ENCODE measurements around the gene XPC.

DNA sequence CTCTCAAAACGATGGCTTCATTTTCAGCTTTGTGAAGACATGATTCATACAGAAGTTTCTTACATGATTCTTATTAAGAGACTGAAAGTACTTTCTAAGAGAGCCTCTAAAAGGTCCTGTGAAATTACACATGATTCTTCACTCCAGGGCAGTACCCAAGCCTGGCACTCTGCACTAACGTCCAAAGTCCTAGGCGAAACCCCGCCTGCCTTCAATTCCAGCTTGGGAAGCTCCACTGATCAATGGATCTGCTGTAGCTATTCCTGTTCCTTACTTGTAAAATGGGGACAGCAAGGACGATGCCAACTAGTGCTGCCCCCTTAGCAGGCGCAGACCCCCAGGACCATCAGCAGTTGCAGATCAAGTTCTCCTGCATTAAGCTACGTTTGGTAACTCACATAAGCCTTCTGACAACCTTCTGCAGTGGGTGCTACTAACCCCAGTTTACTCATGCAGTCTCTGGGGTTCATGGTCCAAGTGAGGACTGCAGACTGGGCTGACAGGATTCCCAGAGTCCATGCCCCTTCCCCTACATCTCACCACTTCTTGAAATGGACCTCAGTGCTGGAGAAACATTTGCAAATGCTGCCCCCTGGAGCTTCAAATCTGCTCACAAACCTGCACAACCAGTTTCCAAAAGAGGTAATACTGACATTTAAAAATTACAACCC, 64.3 kb downstream of the XPC start:
- TF ChIP-seq, protein P1, sequence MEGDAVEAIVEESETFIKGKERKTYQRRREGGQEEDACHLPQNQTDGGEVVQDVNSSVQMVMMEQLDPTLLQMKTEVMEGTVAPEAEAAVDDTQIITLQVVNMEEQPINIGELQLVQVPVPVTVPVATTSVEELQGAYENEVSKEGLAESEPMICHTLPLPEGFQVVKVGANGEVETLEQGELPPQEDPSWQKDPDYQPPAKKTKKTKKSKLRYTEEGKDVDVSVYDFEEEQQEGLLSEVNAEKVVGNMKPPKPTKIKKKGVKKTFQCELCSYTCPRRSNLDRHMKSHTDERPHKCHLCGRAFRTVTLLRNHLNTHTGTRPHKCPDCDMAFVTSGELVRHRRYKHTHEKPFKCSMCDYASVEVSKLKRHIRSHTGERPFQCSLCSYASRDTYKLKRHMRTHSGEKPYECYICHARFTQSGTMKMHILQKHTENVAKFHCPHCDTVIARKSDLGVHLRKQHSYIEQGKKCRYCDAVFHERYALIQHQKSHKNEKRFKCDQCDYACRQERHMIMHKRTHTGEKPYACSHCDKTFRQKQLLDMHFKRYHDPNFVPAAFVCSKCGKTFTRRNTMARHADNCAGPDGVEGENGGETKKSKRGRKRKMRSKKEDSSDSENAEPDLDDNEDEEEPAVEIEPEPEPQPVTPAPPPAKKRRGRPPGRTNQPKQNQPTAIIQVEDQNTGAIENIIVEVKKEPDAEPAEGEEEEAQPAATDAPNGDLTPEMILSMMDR (conservative IDR thresholded peaks at IDR 0.05; ENCODE audit: low read depth, low read length) = peak; percentile 48
- no peak for TF ChIP-seq EZH2 (IDR thresholded peaks at IDR 0.05; ENCODE audit: borderline replicate concordance, low read depth, low read length, poor library complexity, severe bottlenecking)
